Measurements from ENCODE around the gene XRN2. TPM values are rescaled to one million over a fixed set of nuclear protein-coding genes. Genes with fewer than 3 reads are reported as not detected.

The XRN2 gene
- total and polyA plus RNA-seq, 12 donors = 12.9 to 89.6 (median 65.5) TPM

GRCh38 chr20:21339499-21339898, 36.4 kb downstream of the XRN2 start:
- no peak for DNase-seq
- Histone ChIP-seq H3K36me3 (replicated peaks in 1 of 2) (peaks cover 0 to 54% of the 10 kb centered on the region in 2 donors), H3K27me3 (no peaks in the 10 kb centered on the region), H3K9me3 (replicated peaks in 1 of 3) (no peaks in the 10 kb centered on the region), H3K4me3 (no peak overlapping the region), H3K4me1 (replicated peaks in 1 of 2) (peaks cover 0 to 10% of the 10 kb centered on the region in 2 donors), H3K27ac (no peak overlapping the region)
- WGBS, 4 donors = 90 to 94% (median 93%) methylated on average over 3 of the region's 3 CpGs
- intact Hi-C loops (cut with DNase I) = no loop called here
- TF ChIP-seq CTCF (IDR thresholded peaks at IDR 0.05) (no peak), POLR2A (IDR thresholded peaks at IDR 0.05) (no peak)

- Histone ChIP-seq H3K9me3 (replicated peaks in 1 of 3) (no peaks in the 10 kb centered on the region), H3K36me3 (replicated peaks in 1 of 2) (peaks cover 0 to 60% of the 10 kb centered on the region in 2 donors), H3K4me1 (replicated peaks in 1 of 2) (peaks cover 0 to 10% of the 10 kb centered on the region in 2 donors), H3K4me3 (no peak overlapping the region), H3K27me3 (no peaks in the 10 kb centered on the region), H3K27ac (no peak overlapping the region)
- 87 to 96% (median 93%) methylated on average over 3 of the region's 3 CpGs for WGBS, 4 donors
- DNase-seq = no peak
- no peak for TF ChIP-seq CTCF (IDR thresholded peaks at IDR 0.05)
- no peak for TF ChIP-seq POLR2A (IDR thresholded peaks at IDR 0.05)
- intact Hi-C loops (cut with DNase I) = no loop called here
Observed at GRCh38 chr20:21340991-21341697, 38.0 kb downstream of the XRN2 start.

GRCh38 chr20:21342656-21343345, 39.7 kb downstream of the XRN2 start:
- Histone ChIP-seq H3K9me3 (replicated peaks in 1 of 3) (no peaks in the 10 kb centered on the region), H3K27me3 (no peaks in the 10 kb centered on the region), H3K4me3 (no peak overlapping the region), H3K27ac (no peak overlapping the region), H3K36me3 (replicated peaks in 1 of 2) (peaks cover 0 to 61% of the 10 kb centered on the region in 2 donors), H3K4me1 (replicated peaks in 1 of 2) (peaks cover 0 to 10% of the 10 kb centered on the region in 2 donors)
- no peak for DNase-seq
- TF ChIP-seq CTCF (IDR thresholded peaks at IDR 0.05) (no peak), POLR2A (IDR thresholded peaks at IDR 0.05) (no peak)
- intact Hi-C loops (cut with DNase I) = no loop called here
- WGBS, 4 donors = 56 to 69% (median 59%) methylated on average over 4 of the region's 4 CpGs

GRCh38 chr20:21344206-21344900, 41.2 kb downstream of the XRN2 start:
- Histone ChIP-seq H3K4me3 (no peak overlapping the region), H3K36me3 (replicated peaks in 1 of 2) (peaks cover 0 to 63% of the 10 kb centered on the region in 2 donors), H3K4me1 (replicated peaks in 1 of 2) (peaks cover 0 to 10% of the 10 kb centered on the region in 2 donors), H3K27ac (no peak overlapping the region), H3K9me3 (replicated peaks in 1 of 3) (no peaks in the 10 kb centered on the region), H3K27me3 (no peaks in the 10 kb centered on the region)
- no peak for DNase-seq
- intact Hi-C loops (cut with DNase I) = no loop called here
- TF ChIP-seq CTCF (IDR thresholded peaks at IDR 0.05) (no peak), POLR2A (IDR thresholded peaks at IDR 0.05) (no peak)
- 87 to 96% (median 93%) methylated on average over 5 of the region's 5 CpGs for WGBS, 4 donors

All from adrenal gland (tissue), 12 donors.